Left renal pelvis (tissue), 4 donors: Measurements from ENCODE around the gene YAP1. TPM values are rescaled to one million over a fixed set of nuclear protein-coding genes. Genes with fewer than 3 reads are reported as not detected.

Source experiments
- DNase-seq, 4 donors: peaks; one replicate each; pipeline ENCODE4 v3.0.0-alpha.2; 2013; ENCODE audit warnings: low read depth in 4 of 4, low spot score in 3 of 4
- polyA plus RNA-seq, 4 donors: library from polyadenylated mRNA; unstranded; fragments of 120-200 nt; gene quantifications; one replicate each; pipeline ENCODE4 v1.2.1, GENCODE V29; 2013; ENCODE audit not compliant: insufficient read length in 4 of 4

YAP1 gene
- polyA plus RNA-seq, 4 donors = 160 to 207 (median 190) TPM

DNA sequence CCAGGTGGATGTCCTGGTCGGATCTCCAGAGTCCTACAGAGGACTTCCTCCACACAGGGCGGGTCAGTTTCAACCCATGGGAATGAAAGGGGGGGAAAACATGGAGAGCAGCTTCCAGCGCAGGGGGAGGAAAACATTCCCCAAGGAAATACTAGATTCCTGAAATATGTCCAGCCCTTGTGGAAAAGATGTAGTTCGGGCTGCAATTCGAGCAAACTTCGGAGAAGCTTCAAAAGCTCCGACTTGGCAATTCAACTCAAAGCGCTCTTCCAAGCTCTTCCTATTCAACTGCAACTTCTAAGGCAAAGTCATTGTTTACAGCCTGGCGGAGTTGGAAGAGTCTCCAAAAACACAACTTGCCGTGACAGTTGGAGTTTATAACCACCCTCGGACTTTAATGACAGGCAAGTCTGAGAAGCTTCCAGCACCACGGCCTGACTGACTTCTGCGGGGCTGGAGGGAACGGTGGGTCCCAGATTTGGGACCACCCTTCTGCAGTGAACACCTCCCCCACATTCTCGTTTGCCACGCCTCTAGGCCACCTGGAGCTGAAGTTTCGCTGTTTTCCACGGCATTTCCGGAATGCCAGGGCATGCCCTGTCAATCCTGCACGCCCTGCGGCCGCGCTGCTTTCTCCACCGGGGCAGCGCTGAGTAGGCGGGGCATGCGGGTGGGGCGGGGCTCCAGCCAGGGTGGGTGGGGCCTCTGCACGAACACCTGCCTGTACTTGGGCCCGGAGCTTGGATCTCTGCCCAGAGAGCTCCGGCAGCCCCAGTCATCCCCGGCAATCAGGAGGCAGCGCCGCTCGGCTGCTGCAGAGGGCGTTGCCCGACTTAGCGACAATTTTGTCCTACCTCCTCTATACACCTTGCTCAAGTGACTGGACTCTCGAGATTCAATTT lies 158.1 kb downstream of the YAP1 start:
- DNase-seq = peak; percentile 61 to 76 (median 71)

DNA sequence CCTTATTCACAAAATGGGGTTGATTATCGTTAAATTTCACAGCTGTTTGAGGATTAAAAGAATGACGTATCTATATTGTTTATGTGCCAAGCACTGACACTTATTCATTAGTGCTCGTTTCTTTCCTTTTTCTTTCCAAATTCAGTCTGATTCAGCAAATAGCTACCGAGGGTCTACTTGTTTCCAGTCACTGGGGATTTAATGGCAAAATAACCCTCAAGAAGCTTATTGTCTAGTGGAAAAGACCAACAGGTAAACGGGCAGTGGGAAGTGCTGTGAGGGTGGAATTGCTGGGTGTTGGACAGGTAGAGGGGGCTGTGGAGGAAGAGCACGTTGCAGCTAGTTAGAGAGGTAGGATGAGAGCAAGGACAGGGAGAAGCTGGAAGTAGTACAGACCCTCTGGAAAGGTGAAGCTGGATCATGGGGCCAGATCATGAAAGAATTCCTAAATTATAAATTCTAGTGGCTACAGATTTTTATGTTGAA lies 158.8 kb downstream of the YAP1 start:
- DNase-seq = no peak

DNA sequence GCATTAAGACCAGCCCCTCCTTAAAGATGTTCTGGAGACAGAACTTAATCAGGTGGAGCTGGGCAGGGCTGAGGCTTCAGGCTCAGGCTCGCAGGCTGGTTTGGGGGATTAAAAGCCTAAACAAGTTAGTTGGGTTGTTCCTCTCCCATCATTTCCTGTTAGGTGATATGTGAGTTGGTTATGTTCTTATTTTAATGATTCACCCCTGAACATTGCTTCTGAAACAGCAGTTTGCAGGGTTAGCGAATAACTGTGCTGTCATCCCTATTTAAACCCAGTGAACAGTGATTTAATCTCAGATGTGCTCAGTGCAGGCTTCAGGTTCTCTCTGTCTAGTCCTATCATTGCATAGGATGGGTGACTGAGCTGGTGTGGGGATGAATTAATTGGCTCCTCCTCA lies 159.7 kb downstream of the YAP1 start:
- DNase-seq = no peak

DNA sequence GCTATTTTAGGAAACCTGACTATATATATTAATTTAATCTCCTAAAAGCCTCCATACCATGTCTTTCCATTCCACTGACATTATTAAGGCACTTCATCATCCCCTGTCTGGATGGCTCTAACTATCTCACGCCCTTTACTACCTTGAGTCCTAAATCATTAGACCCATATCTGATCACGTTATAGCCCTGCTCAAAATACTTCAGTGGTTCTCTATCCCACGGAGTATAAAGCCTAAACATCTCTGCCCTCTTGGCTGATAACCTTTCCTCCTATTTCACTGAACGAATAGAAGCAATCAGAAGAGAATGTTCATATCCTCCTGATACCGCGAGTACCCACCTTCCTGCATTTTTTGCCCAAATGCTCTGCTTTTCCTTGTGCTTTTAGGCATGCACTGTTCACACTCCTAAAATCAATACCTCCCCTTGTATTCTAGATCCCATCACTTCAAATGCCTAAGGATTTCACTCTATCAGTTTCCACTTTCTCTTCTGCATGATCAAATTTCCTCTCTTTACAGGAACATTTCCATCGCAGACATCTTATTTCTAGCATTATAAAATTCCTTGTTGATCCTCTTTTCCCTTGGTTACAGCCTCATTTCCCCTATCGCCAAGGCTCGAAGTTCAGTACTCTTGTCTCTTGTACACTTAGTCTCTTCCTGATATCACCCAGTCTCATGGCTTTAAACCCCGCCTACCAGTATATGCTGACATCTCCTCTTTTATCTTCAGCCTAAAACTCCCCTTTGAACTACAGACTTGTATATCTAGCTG lies 162.0 kb downstream of the YAP1 start:
- DNase-seq = no peak

DNA sequence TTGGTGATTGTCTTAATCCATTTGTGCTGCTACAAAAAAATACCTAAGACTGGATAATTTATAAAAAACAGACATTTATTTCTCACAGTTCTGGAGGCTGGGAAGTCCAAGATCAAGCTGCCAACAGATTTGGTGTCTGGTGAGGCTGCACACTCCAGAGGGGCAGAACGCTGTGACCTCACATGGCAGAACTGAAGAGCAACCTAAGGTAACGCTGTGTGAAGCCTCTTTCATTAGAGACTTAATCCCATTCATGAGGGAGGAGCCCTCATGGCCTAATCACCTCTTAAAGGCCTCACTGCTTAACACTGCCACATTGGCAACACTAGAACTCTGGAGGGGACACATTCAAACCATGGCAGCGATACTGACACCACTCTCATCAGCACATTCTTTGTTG lies 164.4 kb downstream of the YAP1 start:
- no peak for DNase-seq

DNA sequence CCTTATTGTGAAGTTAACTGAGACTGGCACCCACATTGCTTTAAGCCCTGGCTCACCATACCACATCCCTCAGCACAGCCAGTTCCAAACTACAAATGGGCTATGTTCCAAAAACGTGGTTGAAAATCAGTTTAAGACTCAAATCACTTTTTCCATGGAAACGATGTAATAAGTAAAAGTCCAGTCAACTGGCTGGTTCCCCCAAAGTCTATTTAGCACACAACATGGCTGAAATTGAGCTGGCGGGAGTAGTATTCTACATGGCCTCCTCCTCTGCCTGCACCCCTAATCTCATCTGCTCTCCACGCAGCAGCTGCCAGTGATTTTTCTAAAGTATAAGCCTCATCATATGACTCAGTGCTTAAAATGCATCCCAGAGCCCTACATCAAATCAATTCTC lies 166.1 kb downstream of the YAP1 start:
- no peak for DNase-seq

DNA sequence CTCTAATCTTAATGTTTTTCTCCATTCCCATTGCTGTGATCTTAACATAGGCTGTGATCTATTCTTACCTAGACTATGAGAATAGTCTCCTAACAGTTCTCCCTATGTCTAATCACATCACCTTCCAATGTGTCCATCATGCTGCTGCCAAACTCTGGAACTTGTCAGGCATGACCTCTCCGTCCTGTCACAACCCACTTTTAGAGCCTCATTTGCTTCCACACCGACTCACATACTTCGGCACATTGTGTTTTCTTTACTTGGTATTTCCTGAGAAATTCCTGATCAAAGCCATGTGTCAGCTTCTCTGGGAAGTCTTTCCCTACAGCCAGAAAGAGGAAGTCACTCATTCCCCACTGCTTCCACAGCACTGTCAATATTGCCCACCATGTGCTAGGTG lies 166.5 kb downstream of the YAP1 start:
- DNase-seq = no peak

DNA sequence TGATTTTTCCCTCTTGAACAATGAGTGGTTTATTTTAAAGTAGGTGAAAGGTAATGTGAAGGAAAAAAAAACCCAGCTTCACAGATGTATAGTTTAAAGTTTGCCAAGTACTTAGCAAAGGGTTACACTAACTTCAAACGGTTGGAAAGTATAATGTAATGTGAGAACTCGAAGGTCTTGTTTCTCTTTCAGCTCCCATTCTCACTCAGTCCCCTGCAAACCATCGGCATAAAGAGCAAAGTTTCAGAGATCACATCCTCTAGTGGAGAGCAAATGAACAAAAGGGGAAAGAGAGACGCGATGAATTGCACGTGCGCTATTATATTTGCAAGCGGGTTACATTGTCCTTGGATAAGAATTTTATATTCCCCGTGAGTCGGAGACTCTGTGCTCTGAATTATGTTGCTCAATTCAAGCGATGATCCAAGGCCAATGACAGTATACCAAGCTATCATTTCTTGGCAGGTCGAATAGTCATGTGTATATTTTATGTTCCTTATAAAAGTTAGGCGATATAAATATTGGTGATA lies 169.5 kb downstream of the YAP1 start:
- DNase-seq = no peak

DNA sequence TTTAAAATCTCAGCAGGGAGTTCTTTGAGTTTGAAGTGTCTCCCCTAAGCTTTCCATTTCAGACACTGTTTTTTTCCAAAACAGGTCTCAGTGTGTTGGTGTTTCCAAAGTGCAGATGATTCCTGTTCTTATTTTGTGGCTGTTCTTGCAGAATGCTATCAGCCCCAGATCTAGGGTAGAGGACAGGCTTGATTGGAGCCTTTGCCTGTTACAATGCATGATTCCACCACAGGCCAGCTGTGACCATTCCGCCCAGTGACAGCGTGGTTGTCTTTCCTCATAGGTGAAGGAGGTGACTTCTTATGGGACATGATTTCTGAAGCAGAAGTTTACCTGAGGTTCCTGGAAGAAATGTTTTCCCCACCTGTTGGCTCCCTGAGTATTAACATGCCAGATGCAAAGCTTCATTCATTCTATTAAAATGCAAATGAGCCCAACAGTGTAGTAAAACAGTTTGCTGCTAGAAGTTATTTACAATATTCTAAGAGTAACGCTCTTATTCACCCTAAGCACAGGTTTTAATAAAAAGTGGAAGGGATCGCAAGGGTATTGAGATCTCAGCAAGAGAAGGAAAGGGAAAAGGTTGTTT lies 170.1 kb downstream of the YAP1 start:
- no peak for DNase-seq

Other genes with a start within 250 kb of the YAP1 start
- gene CEP126, start 195.4 kb upstream of the YAP1 start, polyA plus RNA-seq = 1 to 10 TPM; 3.3 to 5.5 (median 4.8) TPM
- under 1 TPM in 2 of 4 donors, not detected in 2; 0.06 to 0.14 TPM for gene ANGPTL5, start 193.9 kb upstream of the YAP1 start, polyA plus RNA-seq
- gene CFAP300, start 63.0 kb upstream of the YAP1 start, polyA plus RNA-seq = 1 to 10 TPM; 3.9 to 7.5 (median 5.4) TPM
- gene BIRC3, start 207.0 kb downstream of the YAP1 start, polyA plus RNA-seq = 1 to 10 TPM; 1.1 to 1.7 (median 1.4) TPM
- 10 to 100 TPM; 67.4 to 97.9 (median 79.3) TPM for gene BIRC2, start 236.8 kb downstream of the YAP1 start, polyA plus RNA-seq